ENCODE data around the gene ZNF621. TPM values are rescaled to one million over a fixed set of nuclear protein-coding genes. Genes with fewer than 3 reads are reported as not detected.

ZNF621 gene
- total RNA-seq, 2 donors from 2014 or later: 6.6 to 7.0 TPM

GRCh38 chr3:40574050-40574449 lies 49.3 kb downstream of the ZNF621 start:
- H3K27ac ChIP-seq: no peak overlapping the region
- no peaks in the 10 kb centered on the region for H3K36me3 ChIP-seq
- no peak for DNase-seq (ENCODE audit: low spot score)
- H3K4me1 ChIP-seq: no peaks in the 10 kb centered on the region
- H3K9me3 ChIP-seq: no peaks in the 10 kb centered on the region
- H3K27me3 ChIP-seq: no peaks in the 10 kb centered on the region
- H3K4me3 ChIP-seq: no peak overlapping the region
- no peak for TF ChIP-seq CTCF (IDR thresholded peaks at IDR 0.05)

GRCh38 chr3:40574661-40575060 lies 49.9 kb downstream of the ZNF621 start:
- no peaks in the 10 kb centered on the region for H3K4me1 ChIP-seq
- H3K36me3 ChIP-seq: no peaks in the 10 kb centered on the region
- H3K27me3 ChIP-seq: no peaks in the 10 kb centered on the region
- H3K9me3 ChIP-seq: no peaks in the 10 kb centered on the region
- DNase-seq (ENCODE audit: low spot score): no peak
- TF ChIP-seq CTCF (IDR thresholded peaks at IDR 0.05): no peak
- H3K27ac ChIP-seq: no peak overlapping the region
- no peak overlapping the region for H3K4me3 ChIP-seq

GRCh38 chr3:40576396-40576795 lies 51.6 kb downstream of the ZNF621 start:
- Histone ChIP-seq H3K4me1 (no peaks in the 10 kb centered on the region), H3K4me3 (no peak overlapping the region), H3K36me3 (no peaks in the 10 kb centered on the region), H3K27ac (no peak overlapping the region), H3K27me3 (no peaks in the 10 kb centered on the region), H3K9me3 (no peaks in the 10 kb centered on the region)
- DNase-seq (ENCODE audit: low spot score): no peak
- no peak for TF ChIP-seq CTCF (IDR thresholded peaks at IDR 0.05)

- H3K36me3 ChIP-seq: no peaks in the 10 kb centered on the region
- H3K4me3 ChIP-seq: no peak overlapping the region
- no peaks in the 10 kb centered on the region for H3K27me3 ChIP-seq
- peak; percentile 69 for DNase-seq (ENCODE audit: low spot score)
- no peak overlapping the region for H3K27ac ChIP-seq
- peaks cover 0 to 29% of the 10 kb centered on the region in 2 donors for H3K4me1 ChIP-seq
- H3K9me3 ChIP-seq: no peaks in the 10 kb centered on the region
- TF ChIP-seq CTCF (IDR thresholded peaks at IDR 0.05): peak; percentile 92 to 96
These were observed 55.8 kb downstream of the ZNF621 start for GRCh38 chr3:40580494-40581091.

GRCh38 chr3:40581166-40581565 lies 56.4 kb downstream of the ZNF621 start:
- TF ChIP-seq CTCF (IDR thresholded peaks at IDR 0.05): no peak
- no peaks in the 10 kb centered on the region for H3K9me3 ChIP-seq
- H3K36me3 ChIP-seq: no peaks in the 10 kb centered on the region
- no peaks in the 10 kb centered on the region for H3K27me3 ChIP-seq
- DNase-seq (ENCODE audit: low spot score): no peak
- H3K4me1 ChIP-seq: peaks cover 0 to 29% of the 10 kb centered on the region in 2 donors
- no peak overlapping the region for H3K4me3 ChIP-seq
- H3K27ac ChIP-seq: no peak overlapping the region

- Histone ChIP-seq H3K27me3 (no peaks in the 10 kb centered on the region), H3K9me3 (no peaks in the 10 kb centered on the region), H3K36me3 (no peaks in the 10 kb centered on the region), H3K4me3 (no peak overlapping the region), H3K4me1 (peaks cover 0 to 29% of the 10 kb centered on the region in 2 donors), H3K27ac (no peak overlapping the region)
- TF ChIP-seq CTCF (IDR thresholded peaks at IDR 0.05): no peak
- DNase-seq (ENCODE audit: low spot score): no peak
These were observed 57.8 kb downstream of the ZNF621 start for GRCh38 chr3:40582401-40583027.

Measured in right atrium auricular region (tissue), 2 donors.